Esophagus squamous epithelium (tissue), 5 donors: ENCODE measurements around the gene ASTN1. TPM values are rescaled to one million over a fixed set of nuclear protein-coding genes. Genes with fewer than 3 reads are reported as not detected.

Experiments used
- DNase-seq: peaks from one replicate; lab custom pipeline; 2025; lab: John Stamatoyannopoulos, UW
- H3K27ac ChIP-seq, 4 donors: fragments of 200-600 bp; sonication (generic); one replicate each; pipeline ENCODE4 v1.5.1; 2016 to 2019; ENCODE audit warnings: mild to moderate bottlenecking in 1 of 4
- H3K27me3 ChIP-seq, 4 donors: fragments of 200-600 bp; sonication (generic); 1 replicate in 3 of 4; 2 replicates in 1 of 4; pipeline versions ENCODE4 v1.5.1 to v1.6.0; 2017 to 2021; ENCODE audit warnings: antibody characterized with exemption in 1 of 4
- H3K36me3 ChIP-seq, 3 donors: fragments of 200-600 bp; sonication (generic); one replicate each; pipeline ENCODE4 v1.5.1; 2016 to 2019
- H3K4me1 ChIP-seq, 3 donors: fragments of 200-600 bp; sonication (generic); one replicate each; pipeline ENCODE4 v1.5.1; 2017 to 2019
- H3K4me3 ChIP-seq, 4 donors: fragments of 200-600 bp; sonication (generic); 1 replicate in 3 of 4; 2 replicates in 1 of 4; pipeline ENCODE4 v1.5.1; 2016 to 2019; ENCODE audit warnings: mild to moderate bottlenecking in 2 of 4, moderate library complexity in 1 of 4
- H3K9me3 ChIP-seq, 3 donors: fragments of 200-600 bp; sonication (generic); one replicate each; pipeline ENCODE4 v1.5.1; 2016 to 2019
- CTCF ChIP-seq, 6 experiments: fragments of 450-650 bp in 4 of 6; fragments of 200-600 bp in 2 of 6; sonication (generic) in 2 of 6; IDR thresholded peaks; one replicate each; pipeline ENCODE4 v1.5.1; 2016 to 2019; ENCODE audit warnings: antibody characterized with exemption in 6 of 6, mild to moderate bottlenecking in 4 of 6, moderate library complexity in 4 of 6
- POLR2A ChIP-seq, 4 donors: fragments of 450-650 bp; IDR thresholded peaks; one replicate each; pipeline ENCODE4 v1.6.1; 2017; ENCODE audit warnings: antibody characterized with exemption in 4 of 4, mild to moderate bottlenecking in 4 of 4, moderate library complexity in 3 of 4
- WGBS, 2 donors: methylation state at CpG; one replicate each; pipeline ENCODE4 v1.1.5; 2018; 5-methylcytosine and 5-hydroxymethylcytosine counted together
- intact Hi-C: fragments of 100-400 bp; cut with DNase I; formaldehyde crosslinking; loops from one replicate; pipeline ENCODE4 v1.15.0; 2022
- total RNA-seq, 4 donors: library from RNA; depleted of rRNA; stranded (reverse); fragments of >200 nt; gene quantifications; one replicate each; pipeline ENCODE4 v1.1.0, GENCODE V29; 2016
- donor health status: DM: yes; HTN: yes; CAD: no.

Gene ASTN1
- total RNA-seq, 4 donors from 2014 or later, result under 0.01 TPM; not detected in 3

GRCh38 chr1:176829261-176829660 is 335.3 kb downstream of the ASTN1 start:
- WGBS, 2 donors, result 31 to 36% methylated on average over 8 of the region's 8 CpGs
- Histone ChIP-seq H3K9me3 (no peaks in the 10 kb centered on the region), H3K27me3 (no peaks in the 10 kb centered on the region), H3K4me3 (no peak overlapping the region), H3K36me3 (no peaks in the 10 kb centered on the region), H3K4me1 (no peaks in the 10 kb centered on the region), H3K27ac (no peak overlapping the region)
- intact Hi-C loops, result no loop called here
- TF ChIP-seq POLR2A (IDR thresholded peaks at IDR 0.05), result no peak
- TF ChIP-seq CTCF (IDR thresholded peaks at IDR 0.05), result no peak
- no peak for DNase-seq

GRCh38 chr1:176826265-176826664 is 338.2 kb downstream of the ASTN1 start:
- no peak overlapping the region for H3K4me3 ChIP-seq
- no peak for DNase-seq
- no peaks in the 10 kb centered on the region for H3K9me3 ChIP-seq
- TF ChIP-seq CTCF (IDR thresholded peaks at IDR 0.05), result no peak
- no peaks in the 10 kb centered on the region for H3K36me3 ChIP-seq
- intact Hi-C loops, result no loop called here
- H3K27me3 ChIP-seq, result no peaks in the 10 kb centered on the region
- WGBS, 2 donors, result 12 to 18% methylated on average over 1 of the region's 1 CpG
- no peak overlapping the region for H3K27ac ChIP-seq
- H3K4me1 ChIP-seq, result no peaks in the 10 kb centered on the region

- DNase-seq, result no peak
- H3K27ac ChIP-seq, result no peak overlapping the region
These were observed 344.0 kb downstream of the ASTN1 start for GRCh38 chr1:176820391-176821031.

DNA sequence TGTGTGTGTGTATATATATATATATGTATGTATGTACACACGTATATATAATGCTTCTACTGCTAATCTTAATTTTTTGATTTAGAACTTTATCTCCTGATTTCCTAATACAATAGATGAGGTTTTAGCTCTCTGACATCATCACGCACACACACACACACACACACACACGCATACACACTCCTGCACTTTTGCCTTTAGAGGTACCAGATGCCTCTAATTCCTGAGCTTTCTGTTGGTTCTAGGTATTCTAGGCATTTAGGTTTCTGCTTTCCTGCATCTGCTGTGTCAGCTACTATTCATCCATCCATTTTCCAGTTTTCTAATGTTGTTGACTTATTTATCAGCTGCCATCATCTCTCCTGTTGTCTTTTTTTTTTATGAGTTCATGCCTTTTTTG is 348.3 kb downstream of the ASTN1 start:
- no peaks in the 10 kb centered on the region for H3K36me3 ChIP-seq
- H3K9me3 ChIP-seq, result no peaks in the 10 kb centered on the region
- TF ChIP-seq POLR2A (IDR thresholded peaks at IDR 0.05) (no peak), CTCF (IDR thresholded peaks at IDR 0.05) (no peak)
- no peaks in the 10 kb centered on the region for H3K4me1 ChIP-seq
- no peak overlapping the region for H3K4me3 ChIP-seq
- WGBS, 2 donors, result 77 to 83% methylated on average over 3 of the region's 3 CpGs
- no peaks in the 10 kb centered on the region for H3K27me3 ChIP-seq
- DNase-seq, result no peak
- no peak overlapping the region for H3K27ac ChIP-seq
- intact Hi-C loops, result no loop called here

More at GRCh38 chr1:176820391-176821031, 344.0 kb downstream of the ASTN1 start:
- intact Hi-C loops, result no loop called here
- TF ChIP-seq POLR2A (IDR thresholded peaks at IDR 0.05) (no peak), CTCF (IDR thresholded peaks at IDR 0.05) (no peak)
- Histone ChIP-seq H3K36me3 (no peaks in the 10 kb centered on the region), H3K27me3 (no peaks in the 10 kb centered on the region), H3K9me3 (no peaks in the 10 kb centered on the region), H3K4me1 (no peaks in the 10 kb centered on the region), H3K4me3 (no peak overlapping the region)
- 69 to 73% methylated on average over 5 of the region's 5 CpGs for WGBS, 2 donors

GRCh38 chr1:176815621-176816020 is 348.9 kb downstream of the ASTN1 start:
- intact Hi-C loops, result no loop called here
- Histone ChIP-seq H3K9me3 (no peaks in the 10 kb centered on the region), H3K4me1 (no peaks in the 10 kb centered on the region), H3K4me3 (no peak overlapping the region), H3K27ac (no peak overlapping the region), H3K36me3 (no peaks in the 10 kb centered on the region), H3K27me3 (no peaks in the 10 kb centered on the region)
- WGBS, 2 donors, result 77 to 78% methylated on average over 6 of the region's 6 CpGs
- TF ChIP-seq CTCF (IDR thresholded peaks at IDR 0.05) (no peak), POLR2A (IDR thresholded peaks at IDR 0.05) (no peak)
- DNase-seq, result no peak
